DMS 273 (cell line): ENCODE measurements around the gene TBC1D14.

Experiments
- DNase-seq: peaks from one replicate; lab custom pipeline; 2025; ENCODE audit not compliant: unreplicated experiment; lab: John Stamatoyannopoulos, UW

Gene TBC1D14

DNA sequence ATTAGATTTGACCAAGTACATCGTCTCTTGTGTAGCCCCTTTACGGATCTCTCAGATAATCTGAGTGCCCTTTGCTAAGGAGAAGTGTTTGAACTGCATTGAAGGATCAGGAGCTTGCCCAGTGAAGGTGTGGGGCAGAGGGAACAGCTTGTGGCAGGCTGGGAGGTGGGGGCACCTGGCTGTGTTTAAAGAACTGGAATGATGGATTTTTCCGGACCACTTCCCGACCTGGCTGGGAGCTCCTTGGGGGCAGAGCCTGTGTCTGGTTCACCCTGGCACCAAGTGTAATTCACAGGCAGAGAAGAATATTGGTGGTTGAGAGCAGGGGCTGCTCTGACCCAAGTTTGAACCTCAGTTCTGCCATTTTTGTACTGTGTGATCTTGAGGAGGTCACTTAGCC, 18.5 kb downstream of the TBC1D14 start:
- no peak for DNase-seq

DNA sequence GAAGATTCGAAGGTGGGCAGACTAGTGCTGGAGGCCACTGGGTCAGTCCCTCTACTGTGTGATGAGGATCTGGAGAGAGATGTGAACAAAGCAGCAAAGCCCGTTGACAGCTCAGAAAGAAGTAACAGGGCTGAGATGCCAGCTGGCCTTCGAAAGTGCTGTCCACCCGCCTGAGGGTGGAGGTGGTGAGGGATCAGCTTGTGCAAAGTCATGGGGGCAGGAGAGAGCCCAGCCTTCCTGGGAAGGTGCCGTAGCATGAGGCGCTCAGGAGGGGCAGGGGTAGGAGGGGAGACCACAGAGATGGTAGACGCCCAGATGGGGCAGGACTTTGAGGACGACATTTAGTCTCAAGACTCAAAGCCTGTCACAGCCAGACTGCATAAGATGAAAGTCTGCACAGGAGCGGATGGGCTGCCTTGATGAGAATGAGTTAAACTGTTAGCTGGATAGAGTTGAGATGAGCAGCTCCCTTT, 19.7 kb downstream of the TBC1D14 start:
- no peak for DNase-seq

- no peak for DNase-seq
Observed at GRCh38 chr4:6929812-6930464, 20.3 kb downstream of the TBC1D14 start.

DNA sequence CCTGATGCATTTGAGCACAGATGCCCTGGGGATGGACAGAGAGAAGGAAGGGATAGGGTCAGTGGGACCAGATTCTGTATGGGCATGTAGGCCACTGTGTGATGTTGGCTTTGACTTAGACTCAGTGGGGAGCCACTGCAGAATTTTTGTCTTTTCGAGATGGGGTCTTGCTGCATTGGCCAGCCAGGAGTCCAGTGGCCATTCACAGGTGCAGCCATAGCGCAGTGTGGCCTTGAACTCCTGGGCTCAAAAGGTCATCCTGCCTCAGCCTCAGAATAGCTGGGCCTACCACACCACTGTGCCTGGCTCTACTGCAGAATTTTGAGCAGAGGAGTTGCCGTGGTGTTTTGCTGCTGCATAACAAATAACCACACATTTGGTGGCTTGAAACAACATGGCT, 22.8 kb downstream of the TBC1D14 start:
- no peak for DNase-seq

DNA sequence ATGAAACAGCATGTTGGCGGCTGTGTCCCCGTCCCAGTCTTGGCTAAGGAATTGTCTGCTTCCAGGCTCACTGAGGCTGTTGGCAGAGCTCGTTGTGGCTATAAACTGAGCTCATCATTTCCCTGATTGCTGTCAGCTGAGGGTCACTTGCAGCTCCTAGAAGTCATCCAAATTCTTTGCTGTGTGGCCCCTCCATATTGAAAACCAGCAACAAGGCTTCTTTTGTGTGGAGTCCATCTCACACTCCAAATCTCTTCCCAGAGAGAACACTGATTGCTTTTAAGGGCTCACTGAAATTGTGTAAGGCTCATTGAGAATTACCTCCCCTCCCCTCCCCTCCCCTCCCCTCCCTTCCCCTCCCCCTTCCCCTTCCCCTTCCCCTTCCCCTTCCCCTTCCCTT, 23.3 kb downstream of the TBC1D14 start:
- DNase-seq, result no peak

DNA sequence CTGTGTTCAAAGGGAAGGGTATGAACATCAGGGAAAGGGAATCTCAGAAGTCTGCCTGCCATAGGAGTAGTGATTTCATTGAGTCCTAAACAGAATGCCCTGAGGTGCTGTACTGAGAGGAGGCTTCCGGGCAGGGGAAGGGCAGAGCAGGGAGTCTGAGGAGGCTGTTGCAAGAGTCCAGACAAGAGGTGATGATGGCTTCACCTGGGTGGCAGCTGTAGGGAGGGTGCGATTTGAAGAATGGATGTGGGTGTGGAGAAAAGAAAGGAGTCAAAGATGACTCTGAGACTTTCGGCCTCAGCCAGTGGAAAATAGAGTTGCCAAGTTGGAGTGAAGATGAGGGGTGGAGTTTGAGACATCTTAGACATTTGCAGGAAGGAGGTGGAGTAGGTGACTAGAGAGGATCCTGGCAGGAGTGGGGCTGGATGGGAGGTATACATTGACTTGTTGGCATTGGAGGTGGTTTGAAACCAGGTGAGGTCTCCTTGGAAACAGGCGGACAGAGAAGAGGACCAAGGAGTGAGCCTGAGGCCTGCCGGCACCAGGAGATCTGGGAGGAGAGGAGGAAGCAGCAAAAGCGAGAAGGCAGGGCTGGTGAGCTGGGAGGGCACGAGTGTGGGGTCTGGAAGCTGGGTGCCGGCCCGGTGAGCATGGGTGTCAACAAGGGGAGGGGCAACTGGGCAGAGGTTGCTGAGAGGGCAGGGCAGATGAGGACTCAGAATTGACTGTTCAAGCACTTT, 24.2 kb downstream of the TBC1D14 start:
- DNase-seq, result no peak

DNA sequence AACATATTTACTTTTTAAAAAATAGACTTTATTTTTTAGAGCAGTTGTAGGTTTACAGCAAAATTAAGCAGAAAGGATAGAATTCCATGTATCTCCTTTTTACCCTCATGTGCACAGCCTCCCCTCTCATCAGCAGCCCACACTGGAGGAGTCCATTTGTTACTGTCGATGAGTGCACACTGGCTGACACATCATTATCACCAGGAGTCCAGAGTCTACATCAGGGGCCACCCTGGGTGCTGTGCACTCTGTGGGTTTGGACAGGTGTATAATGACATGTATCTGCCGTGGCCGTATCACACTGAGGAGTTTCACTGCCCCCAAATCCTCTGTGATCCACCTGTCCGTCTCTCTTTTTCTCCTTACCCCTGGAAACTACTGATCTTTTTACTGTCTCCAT, 26.3 kb downstream of the TBC1D14 start:
- DNase-seq, result no peak

DNA sequence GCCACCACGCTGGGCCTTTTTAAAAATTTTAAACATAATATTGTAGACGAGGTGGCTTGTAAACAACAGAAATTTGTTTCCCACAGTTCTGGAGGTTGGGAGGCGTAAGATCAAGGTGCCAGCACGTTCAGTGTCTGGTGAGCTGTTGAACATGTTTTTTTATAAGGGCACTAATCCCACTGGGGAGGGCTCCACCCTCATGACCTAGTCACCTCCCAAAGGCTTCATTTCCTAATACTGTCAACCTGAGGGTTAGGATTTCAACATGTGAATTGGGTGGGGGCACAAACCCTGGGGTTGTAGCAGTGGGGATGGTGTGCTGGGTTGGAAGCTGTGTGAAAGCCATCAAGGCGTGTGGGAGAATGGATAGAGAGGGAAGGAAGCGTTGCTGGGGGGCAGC, 27.6 kb downstream of the TBC1D14 start:
- DNase-seq, result no peak

DNA sequence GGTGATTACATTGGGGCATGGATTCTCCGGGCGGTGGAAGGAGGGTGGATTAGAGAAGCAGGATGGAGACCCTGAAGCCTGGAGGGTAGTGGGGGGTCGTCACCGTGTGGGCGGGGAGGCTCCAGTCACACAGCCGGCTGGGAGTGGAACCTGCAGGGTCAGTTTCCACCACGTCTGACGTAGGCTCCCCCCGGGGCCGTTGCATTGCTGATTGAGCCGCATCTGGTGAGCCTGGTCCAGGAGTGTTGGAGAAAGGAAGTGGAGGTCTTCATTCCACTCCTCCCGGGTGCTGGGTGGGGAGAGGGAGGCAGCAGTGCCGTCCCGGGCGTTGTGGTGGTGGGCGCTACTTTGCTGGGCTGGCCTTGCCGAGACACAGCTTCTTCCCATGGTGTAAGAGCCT, 28.1 kb downstream of the TBC1D14 start:
- no peak for DNase-seq

- no peak for DNase-seq
Observed at GRCh38 chr4:6938237-6938636, 28.6 kb downstream of the TBC1D14 start.

- no peak for DNase-seq
Observed at GRCh38 chr4:6938647-6939271, 29.1 kb downstream of the TBC1D14 start.

- DNase-seq, result no peak
Observed at GRCh38 chr4:6939761-6940743, 30.4 kb downstream of the TBC1D14 start.

- DNase-seq, result no peak
Observed at GRCh38 chr4:6940744-6941137, 31.1 kb downstream of the TBC1D14 start.

DNA sequence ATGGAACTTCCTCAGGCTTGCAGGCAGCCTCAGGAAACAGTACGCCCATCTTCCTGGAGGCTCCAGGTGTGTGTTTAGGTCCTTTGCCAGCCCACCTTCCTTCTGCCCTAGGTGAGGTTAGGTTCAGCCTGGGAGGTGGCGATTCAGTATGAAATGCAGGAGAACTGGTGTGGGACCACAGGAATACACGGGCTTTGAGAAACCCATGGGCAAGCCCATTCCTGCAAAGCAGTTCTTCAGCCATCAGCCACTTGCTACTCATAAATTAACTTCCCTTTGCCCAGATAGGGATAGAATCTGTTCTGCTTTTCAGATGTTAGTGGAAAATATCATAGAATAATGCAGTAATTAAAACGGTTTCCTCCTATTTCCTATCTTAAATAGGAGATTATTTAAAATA, 32.2 kb downstream of the TBC1D14 start:
- no peak for DNase-seq

- no peak for DNase-seq
Observed at GRCh38 chr4:6942238-6942800, 32.7 kb downstream of the TBC1D14 start.

GRCh38 chr4:6943012-6943884, 33.6 kb downstream of the TBC1D14 start:
- DNase-seq, result no peak

- no peak for DNase-seq
Observed at GRCh38 chr4:6943885-6944225, 34.2 kb downstream of the TBC1D14 start.

DNA sequence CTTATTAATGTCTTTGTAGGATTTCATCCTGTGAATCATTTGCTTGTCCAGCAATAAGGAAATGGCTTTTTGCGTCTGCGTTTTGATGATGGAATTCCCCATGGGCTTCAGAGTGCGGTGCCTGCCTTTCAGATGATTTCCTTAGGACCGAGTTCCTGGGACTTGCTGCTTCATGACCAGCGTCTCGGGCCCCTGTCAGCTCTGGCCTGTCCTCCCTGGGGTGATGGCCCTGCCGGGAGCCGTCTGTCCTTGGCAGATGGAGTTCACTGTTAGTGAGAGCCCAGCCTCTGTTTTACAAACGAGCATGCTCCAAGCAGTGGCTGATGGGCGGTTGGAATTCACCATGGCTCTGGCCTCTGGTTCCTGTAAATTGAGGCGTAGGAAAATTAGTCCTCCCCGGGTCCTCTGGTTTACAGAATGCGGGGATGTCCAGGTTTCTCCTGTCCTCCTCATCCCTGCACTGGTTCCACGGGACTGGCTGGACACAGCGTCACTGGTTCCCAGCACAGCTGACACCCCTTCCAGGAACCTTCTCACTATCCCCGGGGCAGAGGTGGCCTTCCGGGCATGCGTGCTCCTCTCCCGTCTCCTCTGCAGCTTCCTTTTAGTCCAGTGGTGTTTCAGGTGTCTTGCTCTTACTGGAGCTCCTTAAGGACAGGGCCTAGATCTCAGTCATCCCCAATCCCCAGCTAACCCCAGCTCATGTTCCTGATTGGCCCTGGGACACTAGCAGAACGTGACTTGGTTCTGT, 34.9 kb downstream of the TBC1D14 start:
- DNase-seq, result no peak

DNA sequence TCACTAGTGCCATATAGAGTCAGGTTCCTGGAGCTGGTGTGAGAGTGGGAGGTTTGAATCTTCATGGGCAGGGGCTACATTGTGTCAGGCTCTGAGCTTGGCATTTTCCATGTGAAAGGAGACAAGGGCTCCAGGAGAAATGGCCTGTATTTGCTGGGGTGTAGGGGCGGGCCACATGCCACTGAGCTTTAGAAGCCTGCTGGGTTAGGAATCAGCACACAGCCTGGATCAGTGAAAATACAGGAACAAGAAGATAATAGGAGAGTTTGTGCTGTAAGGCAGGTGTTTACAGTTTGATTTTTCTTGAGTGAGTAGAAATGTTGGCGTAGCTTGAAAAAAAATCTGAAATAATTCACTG, 35.4 kb downstream of the TBC1D14 start:
- DNase-seq, result no peak
